HepG2 (cell line): ENCODE results near the gene NKD1. TPM values are rescaled to one million over a fixed set of nuclear protein-coding genes. Genes with fewer than 3 reads are reported as not detected.

Experiments
- ATAC-seq: fragments of 200-7000 bp; cut with Tn5 transposase; 3 replicates; pipeline ENCODE4 v1.9.1; 2020; ENCODE audit warnings: mild to moderate bottlenecking, moderate library complexity
- BruUV-seq: library from RNA; stranded (reverse); fragments of 400-500 nt; replicated peaks from 2 replicates; lab custom pipeline; 2021; lab: Mats Ljungman, UMichigan
- CTCF ChIA-PET: fragments of 300-600 bp; formaldehyde crosslinking; extraction: SDS; loops from one replicate; lab custom pipeline; 2021; ENCODE audit warnings: low total read pairs, inconsistent platforms, low intra/inter-chr PET ratio; lab: Yijun Ruan, JAX
- POLR2A ChIA-PET: fragments of 350-600 bp; sonication (Branson Sonifier 250); formaldehyde crosslinking; loops from one replicate; lab custom pipeline; 2020; ENCODE audit warnings: antibody characterized with exemption, inconsistent platforms; lab: Yijun Ruan, JAX
- DNase-seq: peaks from one replicate; pipeline ENCODE4 v3.0.0-alpha.2; 2015; ENCODE audit warnings: low spot score
- FAIRE-seq: peaks from 3 replicates; lab custom pipeline; 2011; peaks lifted over from hg19 to GRCh38; lab: Jason Lieb, UNC
- H2AFZ ChIP-seq: one replicate; pipeline ENCODE4 v1.6.1; 2011; ENCODE audit warnings: low read length, inconsistent platforms
- H3K27ac ChIP-seq: fragments of 300-600 bp; 3 replicates; pipeline ENCODE4 v1.8.0; 2011; ENCODE audit warnings: mixed run types, mild to moderate bottlenecking, mixed read lengths, low read length, inconsistent platforms; ENCODE audit not compliant: insufficient read depth; ENCODE audit errors: extremely low read length
- H3K27me3 ChIP-seq, 2 experiments: fragments of 200-600 bp in 1 of 2; 2 replicates in 1 of 2; 3 replicates in 1 of 2; pipeline versions ENCODE4 v1.6.0 to v1.8.0; 2011; ENCODE audit warnings: low read length in 2 of 2, mild to moderate bottlenecking in 2 of 2, moderate library complexity in 2 of 2, inconsistent platforms in 1 of 2; ENCODE audit not compliant: insufficient read depth in 2 of 2, control insufficient read depth in 1 of 2
- H3K36me3 ChIP-seq, 2 experiments: fragments of 200-600 bp in 1 of 2; replicated peaks in 1 of 2; 2 replicates in 1 of 2; 3 replicates in 1 of 2; pipeline versions ENCODE4 v1.5.1 to v1.8.0; 2011; ENCODE audit warnings: low read length in 2 of 2, inconsistent platforms in 1 of 2; ENCODE audit not compliant: insufficient read depth in 2 of 2, control insufficient read depth in 1 of 2
- H3K4me1 ChIP-seq: 2 replicates; pipeline ENCODE4 v1.5.1; 2012; ENCODE audit warnings: low read length, inconsistent platforms; ENCODE audit not compliant: insufficient read depth
- H3K4me2 ChIP-seq: 2 replicates; pipeline ENCODE4 v1.6.0; 2011; ENCODE audit warnings: low read depth, low read length, inconsistent platforms
- H3K4me3 ChIP-seq, 3 experiments: fragments of 200-600 bp in 1 of 3; sonication (generic), shearing (Covaris generic) in 1 of 3; replicated peaks in 1 of 3; 2 replicates each; pipeline ENCODE4 v1.5.1; 2011 to 2016; ENCODE audit warnings: low read length in 3 of 3, inconsistent platforms in 2 of 3, low read depth in 2 of 3, mild to moderate bottlenecking in 2 of 3, control low read depth in 1 of 3, mixed read lengths in 1 of 3; ENCODE audit not compliant: insufficient read depth in 1 of 3
- H3K79me2 ChIP-seq: one replicate; pipeline ENCODE4 v1.6.1; 2011; ENCODE audit warnings: low read length, inconsistent platforms; ENCODE audit not compliant: insufficient read depth
- H3K9ac ChIP-seq: 2 replicates; pipeline ENCODE4 v1.6.0; 2011; ENCODE audit warnings: mild to moderate bottlenecking, low read depth, low read length, inconsistent platforms; ENCODE audit not compliant: insufficient read depth
- H3K9me3 ChIP-seq: 2 replicates; pipeline ENCODE4 v1.5.1; 2012; ENCODE audit warnings: mild to moderate bottlenecking, low read length
- H4K20me1 ChIP-seq: 2 replicates; pipeline ENCODE4 v1.6.0; 2011; ENCODE audit warnings: inconsistent platforms, mild to moderate bottlenecking, low read length, moderate library complexity; ENCODE audit not compliant: insufficient read depth
- AGO2 ChIP-seq: fragments of 200-400 bp; formaldehyde crosslinking; optimal IDR thresholded peaks from 2 replicates; pipeline ENCODE3; 2017; ENCODE audit warnings: mild to moderate bottlenecking, low read depth, low read length, moderate library complexity
- ISL2 ChIP-seq: sonication (generic); formaldehyde crosslinking; IDR thresholded peaks from 2 replicates; pipeline ENCODE4 v1.5.0; 2020; ENCODE audit warnings: missing genetic modification reagents
- MBD4 ChIP-seq: IDR thresholded peaks from 2 replicates; pipeline ENCODE4 v1.6.1; 2012; ENCODE audit warnings: low read length, inconsistent platforms, borderline replicate concordance
- POLR2AphosphoS2 ChIP-seq: IDR thresholded peaks from 2 replicates; pipeline ENCODE4 v1.6.1; 2011; ENCODE audit warnings: low read depth, low read length, improper control_type of control experiment
- POLR2G ChIP-seq: fragments of 200-400 bp; formaldehyde crosslinking; IDR thresholded peaks from 2 replicates; pipeline ENCODE4 v1.6.1; 2018; ENCODE audit warnings: mild to moderate bottlenecking, low read depth, low read length, moderate library complexity
- RBM22 ChIP-seq: fragments of 200-400 bp; formaldehyde crosslinking; optimal IDR thresholded peaks from 2 replicates; pipeline ENCODE3; 2017; ENCODE audit warnings: mild to moderate bottlenecking, low read length, moderate library complexity
- SRSF1 ChIP-seq: fragments of 200-400 bp; formaldehyde crosslinking; optimal IDR thresholded peaks from 2 replicates; pipeline ENCODE3; 2017; ENCODE audit warnings: mild to moderate bottlenecking, low read depth, low read length, moderate library complexity
- ZFP36L2 ChIP-seq: sonication (generic); formaldehyde crosslinking; IDR thresholded peaks from 2 replicates; pipeline ENCODE4 v1.4.0; 2020; ENCODE audit warnings: missing genetic modification reagents
- ZNF207 ChIP-seq: fragments of 450-650 bp; IDR thresholded peaks from 2 replicates; pipeline ENCODE4 v1.6.1; 2016; ENCODE audit warnings: antibody characterized with exemption, borderline replicate concordance
- ZNF292 ChIP-seq: sonication (generic); formaldehyde crosslinking; IDR thresholded peaks from 2 replicates; pipeline ENCODE4 v1.8.1; 2022; ENCODE audit warnings: mild to moderate bottlenecking, low read depth, missing genetic modification reagents, borderline replicate concordance
- WGBS: methylation state at CpG from one replicate; pipeline ENCODE4 v1.1.6; 2017; ENCODE audit warnings: low lambda C conversion rate; 5-methylcytosine and 5-hydroxymethylcytosine counted together
- in situ Hi-C: cut with HindIII; loops from 2 replicates; pipeline ENCODE4 v1.10.0; 2017; ENCODE audit warnings: low pct_unique_long_range_greater_than_20kb; ENCODE audit not compliant: extremely low pct_ligation_motif_present
- intact Hi-C: fragments of 100-400 bp; cut with micrococcal nuclease; formaldehyde crosslinking; loops from one replicate; pipeline ENCODE4 v1.10.0; 2022; ENCODE audit not compliant: unreplicated experiment
- polyA plus RNA-seq, 8 experiments: library from polyadenylated mRNA; depleted of rRNA in 3 of 8; stranded (reverse) in 7 of 8; unstranded in 1 of 8; fragments of >200 nt; fragmentation: Illumina TruSeq in 4 of 8; extraction: Trizol in 4 of 8; gene quantifications; 2 replicates each; pipeline versions ENCODE4 v1.2.1 to v1.2.3, GENCODE V29; 2011 to 2016; ENCODE audit warnings: low read depth in 4 of 8, missing spikeins in 1 of 8, mixed read lengths in 1 of 8; ENCODE audit not compliant: insufficient read depth in 1 of 8
- total RNA-seq, 5 experiments: library from RNA; depleted of rRNA; stranded (reverse); fragments of >200 nt; fragmentation: Illumina TruSeq; extraction: Trizol; gene quantifications; 2 replicates each; pipeline ENCODE4 v1.2.3, GENCODE V29; 2016; ENCODE audit warnings: low read depth in 1 of 5
- TF ChIP-seq, protein P1 (sequence below): sonication (generic); formaldehyde crosslinking; IDR thresholded peaks from 2 replicates; pipeline ENCODE4 v1.8.1; 2022; ENCODE audit warnings: mild to moderate bottlenecking, missing genetic modification reagents
- TF ChIP-seq, protein P2 (sequence below): sonication (generic); formaldehyde crosslinking; IDR thresholded peaks from 2 replicates; pipeline ENCODE4 v1.4.0; 2020; ENCODE audit warnings: mild to moderate bottlenecking, missing genetic modification reagents

Gene NKD1
- total and polyA plus RNA-seq, 2 of the 13 experiments (the other 11 are each of a cell fraction or from before 2014, with no cell fraction given), result 70.4 to 121 TPM

DNA sequence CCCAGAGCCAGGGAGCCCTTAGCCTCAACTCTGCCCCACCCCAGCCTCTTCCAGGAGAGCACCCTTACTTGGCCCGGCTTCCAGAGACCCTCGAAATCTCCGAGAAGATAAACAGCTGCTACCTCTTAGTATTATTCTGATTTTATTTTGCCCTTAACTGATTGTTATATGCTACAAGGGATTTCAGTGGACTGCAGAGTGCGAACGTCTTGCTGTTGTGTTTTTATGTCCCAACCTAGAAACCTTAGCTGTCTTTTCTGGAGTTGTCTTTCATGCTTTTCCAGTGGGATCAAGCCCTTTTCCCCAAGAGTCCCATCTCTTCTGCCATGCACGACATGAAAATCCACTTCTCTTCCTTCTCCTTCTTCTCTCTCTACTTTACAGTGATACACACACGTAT lies 85.9 kb downstream of the NKD1 start:
- POLR2A ChIA-PET, result no interaction called here
- CTCF ChIA-PET, result no interaction called here
- Histone ChIP-seq H3K9ac (no peak overlapping the region), H3K36me3 (peaks cover 37 to 54% of the 10 kb centered on the region in 2 experiments), H3K4me3 (no peak overlapping the region), H4K20me1 (peaks cover 47% of the 10 kb centered on the region), H2AFZ (no peak overlapping the region), H3K4me1 (peaks cover 12% of the 10 kb centered on the region; the same call in 1 of the 2 replicates), H3K79me2 (no peaks in the 10 kb centered on the region), H3K9me3 (no peaks in the 10 kb centered on the region), H3K4me2 (no peak overlapping the region), H3K27ac (no peak overlapping the region), H3K27me3 (no peaks in the 10 kb centered on the region)
- FAIRE-seq (no peak), DNase-seq (no peak), ATAC-seq (no peak)
- BruUV-seq, result no TSS peak
- TF ChIP-seq, protein P1, sequence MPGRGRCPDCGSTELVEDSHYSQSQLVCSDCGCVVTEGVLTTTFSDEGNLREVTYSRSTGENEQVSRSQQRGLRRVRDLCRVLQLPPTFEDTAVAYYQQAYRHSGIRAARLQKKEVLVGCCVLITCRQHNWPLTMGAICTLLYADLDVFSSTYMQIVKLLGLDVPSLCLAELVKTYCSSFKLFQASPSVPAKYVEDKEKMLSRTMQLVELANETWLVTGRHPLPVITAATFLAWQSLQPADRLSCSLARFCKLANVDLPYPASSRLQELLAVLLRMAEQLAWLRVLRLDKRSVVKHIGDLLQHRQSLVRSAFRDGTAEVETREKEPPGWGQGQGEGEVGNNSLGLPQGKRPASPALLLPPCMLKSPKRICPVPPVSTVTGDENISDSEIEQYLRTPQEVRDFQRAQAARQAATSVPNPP (CRISPR knock-in tag), result no peak
- TF ChIP-seq ISL2 (CRISPR knock-in tag) (no peak), RBM22 (peak; percentile 96), ZFP36L2 (CRISPR knock-in tag) (no peak)
- TF ChIP-seq, protein P2, sequence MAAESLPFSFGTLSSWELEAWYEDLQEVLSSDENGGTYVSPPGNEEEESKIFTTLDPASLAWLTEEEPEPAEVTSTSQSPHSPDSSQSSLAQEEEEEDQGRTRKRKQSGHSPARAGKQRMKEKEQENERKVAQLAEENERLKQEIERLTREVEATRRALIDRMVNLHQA (CRISPR knock-in tag), result no peak
- intact Hi-C loops, result no loop called here
- in situ Hi-C loops, result no loop called here
- 99% methylated on average over 7 of the region's 7 CpGs for WGBS

DNA sequence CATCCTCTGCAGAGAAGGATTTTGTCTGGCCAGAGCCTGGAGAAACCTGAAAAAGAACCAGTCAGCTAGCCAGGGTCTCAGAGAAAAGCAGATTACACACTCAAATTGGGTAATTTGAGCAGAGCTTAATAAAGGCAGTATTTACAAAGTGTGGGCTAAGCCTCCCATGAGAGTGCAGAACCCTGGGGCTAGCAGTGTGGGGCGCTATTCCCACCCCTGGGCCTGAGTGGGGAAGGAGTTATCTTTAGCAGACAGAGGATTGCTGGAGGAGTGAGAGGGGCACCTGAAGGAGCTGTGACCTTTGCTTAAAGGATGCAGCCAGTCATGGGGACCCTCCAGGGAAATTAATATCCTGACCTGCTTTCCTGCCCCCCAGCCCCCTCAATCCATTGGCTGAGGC lies 86.8 kb downstream of the NKD1 start:
- Histone ChIP-seq H3K9me3 (no peaks in the 10 kb centered on the region), H3K79me2 (no peaks in the 10 kb centered on the region), H4K20me1 (peaks cover 44% of the 10 kb centered on the region), H2AFZ (no peak overlapping the region), H3K9ac (no peak overlapping the region), H3K27me3 (no peaks in the 10 kb centered on the region), H3K27ac (no peak overlapping the region), H3K36me3 (peaks cover 30 to 45% of the 10 kb centered on the region in 2 experiments), H3K4me1 (peaks cover 4% of the 10 kb centered on the region; the same call in 1 of the 2 replicates), H3K4me2 (no peak overlapping the region), H3K4me3 (no peak overlapping the region)
- ATAC-seq, result no peak
- CTCF ChIA-PET, result no interaction called here
- POLR2A ChIA-PET, result no interaction called here
- FAIRE-seq, result no peak
- DNase-seq, result no peak
- intact Hi-C loops, result no loop called here
- 100% methylated on average over 1 of the region's 1 CpG for WGBS
- BruUV-seq, result no TSS peak
- peak; percentile 83 for TF ChIP-seq AGO2
- TF ChIP-seq POLR2G, result 0 out of 2 replicates have a peak, but pooled peaks have one; percentile 21
- no peak for TF ChIP-seq ZNF292 (CRISPR knock-in tag)
- 0 out of 2 replicates have a peak, but pooled peaks have one; percentile 50 for TF ChIP-seq POLR2AphosphoS2
- no peak for TF ChIP-seq ZNF207
- TF ChIP-seq RBM22, result peak; percentile 97
- 0 out of 2 replicates have a peak, but pooled peaks have one; percentile 26 for TF ChIP-seq MBD4
- TF ChIP-seq SRSF1, result peak; percentile 4
- in situ Hi-C loops, result no loop called here
